Neural cell (in vitro differentiated cells): ENCODE data around the gene EMD. TPM values are rescaled to one million over a fixed set of nuclear protein-coding genes. Genes with fewer than 3 reads are reported as not detected.

Experiments used
- H2AFZ ChIP-seq: fragments of 200-600, 300-800 bp; sonication (generic), shearing (Covaris generic); 2 replicates; pipeline ENCODE4 v1.6.0; 2014; ENCODE audit warnings: low read depth, mild to moderate bottlenecking, antibody characterized with exemption, low read length, moderate library complexity
- H3F3A ChIP-seq: fragments of 200-600 bp; shearing (Covaris generic); 2 replicates; pipeline ENCODE4 v1.6.1; 2016; ENCODE audit warnings: mild to moderate bottlenecking, moderate library complexity, mixed read lengths, antibody characterized with exemption, low read length; ENCODE audit not compliant: insufficient read depth, poor library complexity, severe bottlenecking
- H3K27ac ChIP-seq: fragments of 200-600, 300-800 bp; sonication (generic), shearing (Covaris generic); 2 replicates; pipeline ENCODE4 v1.5.1; 2014; ENCODE audit warnings: mild to moderate bottlenecking, low read length, moderate library complexity
- H3K27me3 ChIP-seq: fragments of 300-800, 200-600 bp; sonication (generic), shearing (Covaris generic); 2 replicates; pipeline ENCODE4 v1.6.0; 2014; ENCODE audit warnings: mild to moderate bottlenecking, low read depth, low read length, moderate library complexity; ENCODE audit not compliant: insufficient read depth
- H3K36me3 ChIP-seq: fragments of 300-800, 200-600 bp; sonication (generic), shearing (Covaris generic); 2 replicates; pipeline ENCODE4 v1.5.1; 2014; ENCODE audit warnings: mild to moderate bottlenecking, antibody characterized with exemption, low read length, moderate library complexity; ENCODE audit not compliant: insufficient read depth
- H3K4me2 ChIP-seq: fragments of 300-800, 200-600 bp; sonication (generic), shearing (Covaris generic); 2 replicates; pipeline ENCODE4 v1.6.0; 2014; ENCODE audit warnings: mild to moderate bottlenecking, low read length
- H3K4me3 ChIP-seq: fragments of 300-800, 200-600 bp; sonication (generic), shearing (Covaris generic); 2 replicates; pipeline ENCODE4 v1.5.1; 2014; ENCODE audit warnings: mild to moderate bottlenecking, low read length, moderate library complexity
- H3K79me2 ChIP-seq: fragments of 200-600 bp; shearing (Covaris generic); replicated peaks from 2 replicates; pipeline ENCODE4 v1.6.0; 2014; ENCODE audit warnings: mild to moderate bottlenecking, low read length, moderate library complexity; ENCODE audit not compliant: insufficient read depth
- H3K9ac ChIP-seq: fragments of 300-800, 200-600 bp; sonication (generic), shearing (Covaris generic); 2 replicates; pipeline ENCODE4 v1.6.1; 2016; ENCODE audit warnings: mild to moderate bottlenecking, low read length, mixed read lengths
- H3K9me2 ChIP-seq: fragments of 200-600 bp; shearing (Covaris generic); 2 replicates; pipeline ENCODE4 v1.6.1; 2016; ENCODE audit warnings: mild to moderate bottlenecking, low read length, mixed read lengths; ENCODE audit not compliant: insufficient read depth
- H3K9me3 ChIP-seq: fragments of 200-600, 300-800 bp; sonication (generic), shearing (Covaris generic); 2 replicates; pipeline ENCODE4 v1.6.1; 2016; ENCODE audit warnings: mild to moderate bottlenecking, mixed run types, low read length, moderate library complexity, mixed read lengths
- H4K20me1 ChIP-seq: fragments of 200-600 bp; shearing (Covaris generic); 2 replicates; pipeline ENCODE4 v1.6.1; 2016; ENCODE audit warnings: mild to moderate bottlenecking, mixed run types; ENCODE audit not compliant: insufficient read depth
- EP300 ChIP-seq: fragments of 450-650 bp; conservative IDR thresholded peaks from 2 replicates; pipeline ENCODE4 v1.6.1; 2014; ENCODE audit warnings: antibody characterized with exemption, mild to moderate bottlenecking, moderate library complexity; ENCODE audit not compliant: poor library complexity, severe bottlenecking
- EZH2 ChIP-seq: fragments of 200-600, 300-800 bp; shearing (Covaris generic), sonication (generic); IDR thresholded peaks from 2 replicates; pipeline ENCODE4 v1.6.1; 2014; ENCODE audit warnings: antibody characterized with exemption, low read length, borderline replicate concordance, mild to moderate bottlenecking; ENCODE audit not compliant: insufficient read depth, poor library complexity, severe bottlenecking
- MXI1 ChIP-seq: fragments of 450-650 bp; conservative IDR thresholded peaks from 2 replicates; pipeline ENCODE4 v1.6.1; 2014; ENCODE audit warnings: antibody characterized with exemption, mild to moderate bottlenecking; ENCODE audit not compliant: poor library complexity, severe bottlenecking
- POLR2AphosphoS5 ChIP-seq: IDR thresholded peaks from 2 replicates; pipeline ENCODE4 v1.6.1; 2012
- RAD21 ChIP-seq: fragments of 450-650 bp; conservative IDR thresholded peaks from 2 replicates; pipeline ENCODE4 v1.6.1; 2014; ENCODE audit warnings: antibody characterized with exemption, mild to moderate bottlenecking, moderate library complexity
- SMC3 ChIP-seq: fragments of 450-650 bp; conservative IDR thresholded peaks from 2 replicates; pipeline ENCODE4 v1.6.1; 2014; ENCODE audit warnings: antibody characterized with exemption, mild to moderate bottlenecking, moderate library complexity; ENCODE audit not compliant: poor library complexity
- TAF1 ChIP-seq: IDR thresholded peaks from 2 replicates; pipeline ENCODE4 v1.6.1; 2012; ENCODE audit warnings: low read depth
- polyA plus RNA-seq: library from polyadenylated mRNA; depleted of rRNA; stranded (reverse); fragments of >200 nt; gene quantifications from 2 replicates; pipeline ENCODE4 v1.2.3, GENCODE V29; 2014
- TF ChIP-seq, protein P1 (sequence below): IDR thresholded peaks from 2 replicates; pipeline ENCODE4 v1.6.1; 2012; ENCODE audit warnings: borderline replicate concordance
- TF ChIP-seq, protein P2 (sequence below): fragments of 450-650 bp; IDR thresholded peaks from 2 replicates; pipeline ENCODE4 v1.5.1; 2014; ENCODE audit warnings: antibody characterized with exemption, mild to moderate bottlenecking, moderate library complexity; ENCODE audit not compliant: poor library complexity, severe bottlenecking

EMD gene
- polyA plus RNA-seq, 1 donor from 2014 or later, result 67.9 TPM

DNA sequence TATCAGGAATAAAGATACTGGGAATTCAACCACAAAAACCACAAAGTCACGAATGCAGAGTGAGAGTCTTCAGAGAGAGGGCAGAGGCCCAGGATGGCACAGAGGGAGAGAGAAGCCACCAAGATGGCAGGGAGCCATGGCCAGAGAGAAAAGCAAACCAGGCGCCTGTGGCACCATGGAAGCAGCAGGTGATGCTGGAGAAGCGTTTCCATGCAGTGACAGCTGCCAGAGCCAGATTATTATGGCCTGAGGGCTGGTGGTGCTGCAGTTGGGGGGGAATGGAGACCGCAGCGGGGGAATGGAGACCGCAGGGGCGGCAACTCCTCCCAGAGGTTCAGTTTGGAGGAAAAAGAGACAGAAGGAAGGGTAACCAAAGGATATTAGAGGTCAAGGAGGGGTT is 38.1 kb downstream of the EMD start:
- Histone ChIP-seq H3K36me3 (no peaks in the 10 kb centered on the region), H3K27ac (no peak overlapping the region)

GRCh38 chrX:154419189-154419588 is 40.1 kb downstream of the EMD start:
- no peaks in the 10 kb centered on the region for H3K9me3 ChIP-seq
- no peaks in the 10 kb centered on the region for H4K20me1 ChIP-seq
- no peak overlapping the region for H3K4me2 ChIP-seq
- H3K9me2 ChIP-seq, result no peaks in the 10 kb centered on the region
- H3F3A ChIP-seq, result no peaks in the 10 kb centered on the region
- H3K27ac ChIP-seq, result no peak overlapping the region
- no peak overlapping the region for H3K9ac ChIP-seq
- H3K79me2 ChIP-seq, result no peaks in the 10 kb centered on the region
- H2AFZ ChIP-seq, result no peak overlapping the region
- no peak overlapping the region for H3K4me3 ChIP-seq
- H3K36me3 ChIP-seq, result no peaks in the 10 kb centered on the region
- TF ChIP-seq SMC3 (no peak), POLR2AphosphoS5 (no peak), RAD21 (no peak), EZH2 (no peak), EP300 (no peak), TAF1 (no peak), MXI1 (no peak)
- TF ChIP-seq, protein P1, sequence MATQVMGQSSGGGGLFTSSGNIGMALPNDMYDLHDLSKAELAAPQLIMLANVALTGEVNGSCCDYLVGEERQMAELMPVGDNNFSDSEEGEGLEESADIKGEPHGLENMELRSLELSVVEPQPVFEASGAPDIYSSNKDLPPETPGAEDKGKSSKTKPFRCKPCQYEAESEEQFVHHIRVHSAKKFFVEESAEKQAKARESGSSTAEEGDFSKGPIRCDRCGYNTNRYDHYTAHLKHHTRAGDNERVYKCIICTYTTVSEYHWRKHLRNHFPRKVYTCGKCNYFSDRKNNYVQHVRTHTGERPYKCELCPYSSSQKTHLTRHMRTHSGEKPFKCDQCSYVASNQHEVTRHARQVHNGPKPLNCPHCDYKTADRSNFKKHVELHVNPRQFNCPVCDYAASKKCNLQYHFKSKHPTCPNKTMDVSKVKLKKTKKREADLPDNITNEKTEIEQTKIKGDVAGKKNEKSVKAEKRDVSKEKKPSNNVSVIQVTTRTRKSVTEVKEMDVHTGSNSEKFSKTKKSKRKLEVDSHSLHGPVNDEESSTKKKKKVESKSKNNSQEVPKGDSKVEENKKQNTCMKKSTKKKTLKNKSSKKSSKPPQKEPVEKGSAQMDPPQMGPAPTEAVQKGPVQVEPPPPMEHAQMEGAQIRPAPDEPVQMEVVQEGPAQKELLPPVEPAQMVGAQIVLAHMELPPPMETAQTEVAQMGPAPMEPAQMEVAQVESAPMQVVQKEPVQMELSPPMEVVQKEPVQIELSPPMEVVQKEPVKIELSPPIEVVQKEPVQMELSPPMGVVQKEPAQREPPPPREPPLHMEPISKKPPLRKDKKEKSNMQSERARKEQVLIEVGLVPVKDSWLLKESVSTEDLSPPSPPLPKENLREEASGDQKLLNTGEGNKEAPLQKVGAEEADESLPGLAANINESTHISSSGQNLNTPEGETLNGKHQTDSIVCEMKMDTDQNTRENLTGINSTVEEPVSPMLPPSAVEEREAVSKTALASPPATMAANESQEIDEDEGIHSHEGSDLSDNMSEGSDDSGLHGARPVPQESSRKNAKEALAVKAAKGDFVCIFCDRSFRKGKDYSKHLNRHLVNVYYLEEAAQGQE, result no peak
- TF ChIP-seq, protein P2, sequence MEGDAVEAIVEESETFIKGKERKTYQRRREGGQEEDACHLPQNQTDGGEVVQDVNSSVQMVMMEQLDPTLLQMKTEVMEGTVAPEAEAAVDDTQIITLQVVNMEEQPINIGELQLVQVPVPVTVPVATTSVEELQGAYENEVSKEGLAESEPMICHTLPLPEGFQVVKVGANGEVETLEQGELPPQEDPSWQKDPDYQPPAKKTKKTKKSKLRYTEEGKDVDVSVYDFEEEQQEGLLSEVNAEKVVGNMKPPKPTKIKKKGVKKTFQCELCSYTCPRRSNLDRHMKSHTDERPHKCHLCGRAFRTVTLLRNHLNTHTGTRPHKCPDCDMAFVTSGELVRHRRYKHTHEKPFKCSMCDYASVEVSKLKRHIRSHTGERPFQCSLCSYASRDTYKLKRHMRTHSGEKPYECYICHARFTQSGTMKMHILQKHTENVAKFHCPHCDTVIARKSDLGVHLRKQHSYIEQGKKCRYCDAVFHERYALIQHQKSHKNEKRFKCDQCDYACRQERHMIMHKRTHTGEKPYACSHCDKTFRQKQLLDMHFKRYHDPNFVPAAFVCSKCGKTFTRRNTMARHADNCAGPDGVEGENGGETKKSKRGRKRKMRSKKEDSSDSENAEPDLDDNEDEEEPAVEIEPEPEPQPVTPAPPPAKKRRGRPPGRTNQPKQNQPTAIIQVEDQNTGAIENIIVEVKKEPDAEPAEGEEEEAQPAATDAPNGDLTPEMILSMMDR, result no peak
- H3K27me3 ChIP-seq, result no peaks in the 10 kb centered on the region

More for the DNA sequence above, 38.1 kb downstream of the EMD start:
- H3F3A ChIP-seq, result no peaks in the 10 kb centered on the region
- no peaks in the 10 kb centered on the region for H4K20me1 ChIP-seq
- no peaks in the 10 kb centered on the region for H3K9me3 ChIP-seq
- TF ChIP-seq TAF1 (no peak), EZH2 (no peak), POLR2AphosphoS5 (no peak), SMC3 (no peak), EP300 (no peak)
- TF ChIP-seq, protein P2, result no peak
- no peaks in the 10 kb centered on the region for H3K79me2 ChIP-seq
- H3K9me2 ChIP-seq, result no peaks in the 10 kb centered on the region
- no peak overlapping the region for H3K4me2 ChIP-seq
- H2AFZ ChIP-seq, result no peak overlapping the region
- no peaks in the 10 kb centered on the region for H3K27me3 ChIP-seq
- no peak overlapping the region for H3K9ac ChIP-seq
- no peak overlapping the region for H3K4me3 ChIP-seq
